ENCODE measurements around the gene BIVM.

DNA sequence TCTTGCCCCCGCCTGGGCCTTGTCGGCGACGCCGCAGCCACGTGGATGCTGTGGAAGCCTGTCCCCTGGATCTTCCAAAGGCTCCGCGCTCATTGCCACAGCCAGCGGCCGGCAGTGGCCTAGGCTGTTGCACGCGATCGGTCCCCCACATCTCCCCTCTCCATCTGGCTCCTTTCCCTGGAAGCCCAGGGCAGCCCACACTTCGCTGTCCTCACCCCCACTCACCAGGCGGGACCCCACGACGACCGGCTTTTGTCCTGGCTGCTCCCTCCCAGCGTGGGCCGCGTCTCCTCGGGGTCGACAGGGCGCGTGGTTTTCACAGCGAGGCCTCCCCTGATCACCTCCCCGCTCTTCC is 24.7 kb upstream of the BIVM start:
- TF ChIP-seq CTCF (IDR thresholded peaks at IDR 0.05), result no peak
- no peak for TF ChIP-seq EP300 (IDR thresholded peaks at IDR 0.05)
- TF ChIP-seq POLR2A (IDR thresholded peaks at IDR 0.05; ENCODE audit: low read depth), result no peak
- TF ChIP-seq POLR2AphosphoS5 (IDR thresholded peaks at IDR 0.05), result no peak

All from esophagus muscularis mucosa (tissue), 4 donors.